Fibroblast of skin of left quadriceps (primary cell): Measurements from ENCODE around the gene PLCH1.
A peak's percentile ranks its signal among the peaks of the same experiment; 100 is the strongest.
"Not testable (repeated sequence)": the region's sequence is repeated elsewhere in the genome, so short reads cannot be mapped to it uniquely, and the experiment has no call there.

Experiments used
- DNase-seq, 2 experiments: peaks; one replicate each; pipeline ENCODE4 v3.0.0-alpha.2; 2013; ENCODE audit warnings: low read depth in 2 of 2

The PLCH1 gene

DNA sequence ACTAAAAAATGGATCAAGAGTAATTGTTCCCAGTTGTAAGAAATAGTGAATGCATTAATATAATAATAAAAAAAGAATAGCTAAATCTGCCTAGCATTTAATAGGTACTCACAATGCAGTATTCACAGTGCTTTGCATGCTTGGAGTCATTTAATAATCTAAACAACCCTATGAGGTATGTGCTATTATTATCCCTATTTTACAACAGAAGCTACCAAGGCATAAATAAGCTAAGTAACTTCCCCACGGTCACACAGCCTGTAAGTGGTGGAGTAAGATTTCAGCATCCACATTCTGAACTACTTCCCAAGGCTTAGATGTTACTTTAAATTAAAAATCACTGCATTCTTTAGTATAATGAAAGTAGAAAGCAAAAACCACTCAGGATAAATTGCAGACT, 102.9 kb downstream of the PLCH1 start:
- DNase-seq = no peak

GRCh38 chr3:155640098-155640497, 104.8 kb downstream of the PLCH1 start:
- no peak for DNase-seq

DNA sequence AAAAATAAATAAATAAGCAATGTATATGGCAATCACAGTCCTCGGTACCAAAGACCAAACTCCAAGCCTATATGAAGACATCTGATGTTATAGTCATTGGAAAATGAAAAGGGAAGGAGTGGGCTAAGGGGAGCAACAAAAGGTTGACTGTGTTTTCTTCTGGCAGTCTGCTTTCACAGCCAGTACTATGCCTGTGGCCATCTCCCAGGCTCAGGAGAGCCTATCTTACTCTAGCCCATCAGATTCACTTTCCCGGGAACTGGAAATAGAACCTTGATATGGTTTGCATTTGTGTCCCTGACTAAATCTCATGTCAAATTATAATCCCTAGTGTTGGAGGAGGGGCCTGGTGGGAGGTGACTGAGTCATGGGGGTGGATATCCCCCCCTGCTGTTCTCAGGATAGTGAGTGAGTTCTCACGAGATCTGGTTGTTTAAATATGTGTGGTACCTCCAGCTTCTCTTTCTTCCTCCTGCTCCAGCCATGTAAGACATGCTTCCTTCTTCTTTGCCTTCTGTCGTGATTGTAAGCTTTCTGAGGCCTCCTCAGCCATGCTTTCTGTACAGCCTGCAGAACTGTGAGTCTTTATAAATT, 105.3 kb downstream of the PLCH1 start:
- no peak for DNase-seq

GRCh38 chr3:155638461-155638860, 106.4 kb downstream of the PLCH1 start:
- not testable (repeated sequence) for DNase-seq

GRCh38 chr3:155637567-155637966, 107.3 kb downstream of the PLCH1 start:
- DNase-seq = no peak

GRCh38 chr3:155635056-155635455, 109.8 kb downstream of the PLCH1 start:
- no peak for DNase-seq

DNA sequence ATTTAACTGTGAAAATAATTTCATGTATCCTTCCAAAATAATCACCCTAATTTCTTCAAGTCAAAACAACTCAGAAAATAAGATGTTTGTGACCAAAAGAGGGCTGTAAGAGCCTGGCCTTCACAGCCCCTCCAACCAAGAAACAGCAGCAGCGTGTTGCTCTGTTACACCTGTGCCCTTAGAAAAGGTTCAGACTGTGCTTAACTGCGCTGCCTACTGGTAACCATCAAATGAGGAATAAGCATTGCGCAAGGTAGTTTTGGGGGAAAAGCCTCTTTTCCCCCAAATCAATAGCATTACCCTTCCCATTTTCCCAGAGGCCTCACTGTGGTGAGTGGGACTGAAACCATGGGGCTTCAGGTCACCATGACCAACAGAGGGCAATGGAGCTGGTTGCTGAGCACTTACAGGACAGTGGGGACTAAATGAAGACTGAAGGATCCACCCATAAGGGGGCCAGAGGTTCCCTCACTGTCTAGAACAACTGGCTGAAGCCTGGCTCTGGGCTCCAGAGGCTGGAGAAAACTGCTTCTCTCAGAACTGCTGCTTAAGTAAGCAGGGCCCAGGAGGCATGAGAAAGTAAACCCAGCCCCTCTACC, 110.7 kb downstream of the PLCH1 start:
- no peak for DNase-seq

GRCh38 chr3:155631323-155632019, 113.4 kb downstream of the PLCH1 start:
- DNase-seq = peak; percentile 2 to 3

DNA sequence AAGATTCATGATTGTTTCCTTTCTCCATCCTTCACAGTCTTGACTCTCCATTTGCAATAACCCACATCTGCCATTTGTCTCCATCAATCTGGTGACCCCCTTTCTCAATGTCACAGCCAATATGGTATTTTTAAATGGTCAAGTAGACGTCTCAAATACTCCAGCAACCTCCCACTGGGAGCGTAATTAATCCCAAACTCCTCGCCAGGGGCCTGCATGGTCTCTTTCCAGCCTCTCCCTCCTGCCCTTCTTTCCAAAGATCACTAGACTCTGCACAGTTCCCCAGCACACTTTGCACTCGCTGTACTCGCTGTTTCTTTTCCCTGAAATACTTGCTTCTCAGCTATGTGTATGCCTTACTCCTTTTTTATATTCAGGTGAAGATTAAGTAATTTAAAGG, 115.3 kb downstream of the PLCH1 start:
- no peak for DNase-seq

GRCh38 chr3:155629056-155629455, 115.8 kb downstream of the PLCH1 start:
- peak; percentile 39 to 44 for DNase-seq

- DNase-seq = not testable (repeated sequence)
Measured at GRCh38 chr3:155622647-155623046, 122.2 kb downstream of the PLCH1 start.

DNA sequence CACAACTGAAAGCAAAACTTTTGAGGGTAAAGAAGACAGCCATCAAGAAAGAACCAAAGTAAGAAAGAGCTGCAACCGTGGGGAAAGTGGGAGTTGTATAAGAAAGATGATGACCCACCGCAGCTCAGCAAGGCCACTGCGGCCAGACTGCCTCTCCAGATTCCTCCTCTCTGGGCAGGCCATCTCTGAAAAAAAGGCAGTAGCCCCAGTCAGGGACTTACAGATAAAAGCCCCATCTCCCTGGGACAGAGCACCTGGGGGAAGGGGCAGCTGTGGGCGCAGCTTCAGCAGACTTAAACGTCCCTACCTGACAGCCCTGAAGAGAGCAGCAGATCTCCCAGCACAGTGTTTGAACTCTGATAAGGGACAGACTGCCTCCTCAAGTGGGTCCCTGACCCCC, 124.3 kb downstream of the PLCH1 start:
- DNase-seq = not testable (repeated sequence)

GRCh38 chr3:155619118-155619915, 125.6 kb downstream of the PLCH1 start:
- no peak for DNase-seq

DNA sequence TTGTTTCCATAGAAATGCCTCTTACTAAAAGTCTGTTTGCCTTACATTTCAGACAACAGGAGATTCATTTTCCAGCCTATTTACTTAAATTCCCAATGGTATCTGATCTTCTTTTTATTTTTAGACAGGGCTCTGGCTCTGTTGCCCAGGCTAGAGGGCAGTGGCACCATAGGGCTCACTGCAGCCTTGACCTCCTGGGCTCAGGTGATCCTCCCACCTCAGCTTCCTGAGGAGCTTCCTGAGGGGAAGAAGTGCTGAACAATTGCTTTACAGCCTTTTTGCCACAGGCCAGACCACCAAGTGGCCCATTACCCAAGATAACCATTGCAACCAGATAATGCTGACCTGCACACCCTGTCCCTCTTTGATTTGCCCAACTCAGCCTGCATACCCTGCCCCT, 126.3 kb downstream of the PLCH1 start:
- no peak for DNase-seq

DNA sequence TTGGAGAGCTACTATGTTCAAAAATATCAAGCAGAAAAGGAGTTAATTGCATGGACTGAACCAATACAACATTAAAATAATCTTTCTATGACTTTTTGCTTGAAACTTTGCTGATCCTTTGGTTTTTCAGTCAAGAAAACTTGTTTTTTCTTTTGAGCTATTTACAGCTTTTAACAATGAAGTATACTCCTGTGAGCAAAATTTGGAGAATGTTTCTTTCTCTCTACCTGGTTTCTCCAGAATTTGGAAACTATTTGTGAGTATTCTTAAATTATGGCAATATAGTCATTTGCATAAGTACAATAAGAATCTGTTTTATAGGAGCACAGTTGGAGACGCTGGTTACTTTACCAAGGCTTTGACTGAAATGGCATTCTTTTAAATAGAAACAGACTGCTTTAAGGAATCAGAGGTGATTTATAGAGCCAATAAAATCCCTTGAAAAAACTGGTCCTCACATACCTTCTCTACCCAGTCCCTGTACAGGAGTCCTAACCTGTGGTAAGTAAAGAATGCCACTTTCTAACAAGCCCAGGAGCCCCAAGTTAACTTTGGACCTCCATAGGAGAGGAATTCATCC, 127.4 kb downstream of the PLCH1 start:
- no peak for DNase-seq

DNA sequence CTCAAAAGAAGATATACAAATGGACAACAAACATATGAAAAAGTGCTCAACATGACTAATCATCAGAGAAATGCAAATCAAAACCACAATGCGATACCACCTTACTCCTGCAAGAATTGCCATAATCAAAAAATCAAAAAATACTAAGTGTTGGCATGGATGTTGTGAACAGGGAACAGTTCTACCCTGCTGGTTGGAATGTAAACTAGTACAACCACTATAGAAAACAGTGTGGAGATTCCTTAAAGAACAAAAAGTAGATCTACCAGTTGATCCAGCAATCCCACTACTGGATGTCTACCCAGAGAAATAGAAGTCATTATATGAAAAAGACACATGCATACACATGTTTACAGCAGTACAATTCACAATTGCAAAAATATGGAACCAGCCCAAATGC, 129.7 kb downstream of the PLCH1 start:
- not testable (repeated sequence) for DNase-seq

GRCh38 chr3:155614410-155614809, 130.5 kb downstream of the PLCH1 start:
- DNase-seq = not testable (repeated sequence)

- DNase-seq = no peak
Measured at GRCh38 chr3:155611456-155611855, 133.4 kb downstream of the PLCH1 start.

- no peak for DNase-seq
Measured at GRCh38 chr3:155609586-155609985, 135.3 kb downstream of the PLCH1 start.

- no peak for DNase-seq
Measured at GRCh38 chr3:155608228-155608920, 136.5 kb downstream of the PLCH1 start.

DNA sequence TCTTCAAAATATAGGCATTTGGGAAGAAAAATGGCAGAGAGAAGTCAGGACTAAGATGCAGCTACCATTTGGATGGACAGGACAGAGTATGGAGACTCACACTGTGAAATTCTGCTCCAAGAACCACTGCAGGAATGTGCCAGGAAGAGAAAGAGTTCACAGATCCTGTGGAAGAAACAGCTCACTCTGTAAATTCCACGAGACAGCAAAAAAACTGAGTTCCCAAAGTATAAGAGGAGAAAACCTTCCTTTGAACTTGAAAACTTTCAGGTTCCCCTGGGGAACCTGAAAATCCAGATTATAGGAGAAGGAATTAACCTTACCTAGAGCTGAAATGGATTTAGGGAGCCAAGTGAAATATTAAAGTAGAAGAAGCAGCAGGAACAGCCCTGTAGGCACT, 137.1 kb downstream of the PLCH1 start:
- no peak for DNase-seq
